MM.1S (cell line): ENCODE results near the gene CETN1.

ENCODE experiments used
- EZH2phosphoT487 ChIP-seq: fragments of 300-600 bp; sonication (generic); IDR thresholded peaks from 2 replicates; pipeline ENCODE4 v1.6.1; 2018; ENCODE audit warnings: antibody characterized with exemption, low read length
- TF ChIP-seq, protein P1 (sequence below): fragments of 300-600 bp; sonication (generic); IDR thresholded peaks from 2 replicates; pipeline ENCODE4 v1.5.1; 2016; ENCODE audit warnings: antibody characterized with exemption, low read length, mixed read lengths

DNA sequence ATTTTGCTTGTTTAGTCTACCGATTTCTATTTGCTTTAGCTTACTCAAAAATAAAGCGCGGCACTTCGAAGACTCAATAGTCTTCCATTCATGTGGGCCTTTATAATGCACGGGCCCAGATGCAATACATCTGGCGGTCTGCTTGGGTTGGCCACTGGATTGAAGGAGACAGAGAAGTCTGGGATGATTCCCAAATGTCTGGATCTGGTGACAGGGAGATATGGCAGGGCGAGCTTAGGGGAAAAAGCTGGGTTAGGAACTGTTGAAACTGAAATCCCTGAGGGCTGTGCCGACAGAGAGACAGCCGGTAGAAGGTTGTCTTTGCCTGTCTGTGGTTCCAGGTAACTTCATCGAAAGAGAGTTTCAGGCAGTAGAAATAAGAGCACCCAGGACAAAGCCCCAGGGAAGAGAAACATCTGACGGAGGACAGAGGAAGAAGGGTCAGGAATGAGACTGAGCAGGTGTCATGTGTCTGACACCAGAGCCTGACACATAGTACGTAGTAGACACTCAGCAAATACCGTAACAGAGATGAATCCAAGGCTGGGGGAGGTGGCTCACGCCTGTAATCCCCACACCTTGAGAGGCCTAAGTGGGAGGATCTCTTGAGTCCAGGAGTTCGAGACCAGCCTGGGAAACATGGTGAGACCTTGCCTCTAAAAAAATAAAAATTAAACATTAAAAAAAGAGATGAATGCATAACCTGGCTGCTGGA, 30.2 kb downstream of the CETN1 start:
- TF ChIP-seq, protein P1, sequence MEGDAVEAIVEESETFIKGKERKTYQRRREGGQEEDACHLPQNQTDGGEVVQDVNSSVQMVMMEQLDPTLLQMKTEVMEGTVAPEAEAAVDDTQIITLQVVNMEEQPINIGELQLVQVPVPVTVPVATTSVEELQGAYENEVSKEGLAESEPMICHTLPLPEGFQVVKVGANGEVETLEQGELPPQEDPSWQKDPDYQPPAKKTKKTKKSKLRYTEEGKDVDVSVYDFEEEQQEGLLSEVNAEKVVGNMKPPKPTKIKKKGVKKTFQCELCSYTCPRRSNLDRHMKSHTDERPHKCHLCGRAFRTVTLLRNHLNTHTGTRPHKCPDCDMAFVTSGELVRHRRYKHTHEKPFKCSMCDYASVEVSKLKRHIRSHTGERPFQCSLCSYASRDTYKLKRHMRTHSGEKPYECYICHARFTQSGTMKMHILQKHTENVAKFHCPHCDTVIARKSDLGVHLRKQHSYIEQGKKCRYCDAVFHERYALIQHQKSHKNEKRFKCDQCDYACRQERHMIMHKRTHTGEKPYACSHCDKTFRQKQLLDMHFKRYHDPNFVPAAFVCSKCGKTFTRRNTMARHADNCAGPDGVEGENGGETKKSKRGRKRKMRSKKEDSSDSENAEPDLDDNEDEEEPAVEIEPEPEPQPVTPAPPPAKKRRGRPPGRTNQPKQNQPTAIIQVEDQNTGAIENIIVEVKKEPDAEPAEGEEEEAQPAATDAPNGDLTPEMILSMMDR = no peak
- no peak for TF ChIP-seq EZH2phosphoT487
